Activated CD8-positive, alpha-beta memory T cell treated with anti-CD3 and anti-CD28 coated beads for 1 hour (primary cell): ENCODE data around the gene TLL1.

ENCODE experiments used
- DNase-seq, 2 donors: peaks; one replicate each; pipeline ENCODE4 v3.0.0-alpha.2; 2020; ENCODE audit warnings: low read depth in 1 of 2; ENCODE audit errors: extremely low read depth in 1 of 2

The TLL1 gene

GRCh38 chr4:166134285-166134684 lies 261.2 kb downstream of the TLL1 start:
- DNase-seq = no peak

GRCh38 chr4:166140951-166141350 lies 267.9 kb downstream of the TLL1 start:
- no peak for DNase-seq

- no peak for DNase-seq
Measured at GRCh38 chr4:166143227-166143626, 270.2 kb downstream of the TLL1 start.

GRCh38 chr4:166144607-166145006 lies 271.6 kb downstream of the TLL1 start:
- no peak for DNase-seq

GRCh38 chr4:166146806-166147540 lies 273.9 kb downstream of the TLL1 start:
- no peak for DNase-seq
